Mucosa of stomach (tissue), 1 donor: ENCODE results near the gene DNALI1.
"Not testable (repeated sequence)": the region's sequence is repeated elsewhere in the genome, so short reads cannot be mapped to it uniquely, and the experiment has no call there.

Experiments used
- H3K27me3 ChIP-seq: one replicate; pipeline ENCODE4 v1.7.0; 2013; ENCODE audit warnings: mild to moderate bottlenecking, low read length; ENCODE audit not compliant: control insufficient read depth, insufficient read depth
- H3K36me3 ChIP-seq: one replicate; pipeline ENCODE4 v1.7.0; 2013; ENCODE audit warnings: low read length; ENCODE audit not compliant: control insufficient read depth, insufficient read depth
- H3K4me1 ChIP-seq: one replicate; pipeline ENCODE4 v1.7.0; 2013; ENCODE audit warnings: mild to moderate bottlenecking, low read length; ENCODE audit not compliant: control insufficient read depth, insufficient read depth
- H3K4me3 ChIP-seq: one replicate; pipeline ENCODE4 v1.7.0; 2013; ENCODE audit warnings: low read length
- H3K9ac ChIP-seq: one replicate; pipeline ENCODE4 v1.7.0; 2013; ENCODE audit warnings: mild to moderate bottlenecking, low read length, moderate library complexity
- H3K9me3 ChIP-seq: one replicate; pipeline ENCODE4 v1.7.0; 2013; ENCODE audit warnings: mild to moderate bottlenecking, low read length, moderate library complexity; ENCODE audit not compliant: control insufficient read depth
- donor health status: Pancreatic carcinoma.

Gene DNALI1

GRCh38 chr1:37533317-37534093, 23.2 kb upstream of the DNALI1 start:
- H3K4me3 ChIP-seq = no peak overlapping the region
- no peaks in the 10 kb centered on the region for H3K36me3 ChIP-seq
- no peak overlapping the region for H3K9ac ChIP-seq
- no peaks in the 10 kb centered on the region for H3K9me3 ChIP-seq
- peaks cover 14% of the 10 kb centered on the region for H3K4me1 ChIP-seq
- no peaks in the 10 kb centered on the region for H3K27me3 ChIP-seq

GRCh38 chr1:37537378-37537777, 19.4 kb upstream of the DNALI1 start:
- peaks cover 14% of the 10 kb centered on the region for H3K4me1 ChIP-seq
- no peaks in the 10 kb centered on the region for H3K9me3 ChIP-seq
- H3K4me3 ChIP-seq = no peak overlapping the region
- no peaks in the 10 kb centered on the region for H3K36me3 ChIP-seq
- no peak overlapping the region for H3K9ac ChIP-seq
- no peaks in the 10 kb centered on the region for H3K27me3 ChIP-seq

- not testable (repeated sequence) for H3K9ac ChIP-seq, H3K4me1 ChIP-seq, H3K9me3 ChIP-seq, H3K36me3 ChIP-seq, H3K27me3 ChIP-seq, H3K4me3 ChIP-seq
Measured at GRCh38 chr1:37539154-37539553, 17.6 kb upstream of the DNALI1 start.

- Histone ChIP-seq H3K9ac (no peak overlapping the region), H3K36me3 (peaks cover 5% of the 10 kb centered on the region), H3K4me1 (no peaks in the 10 kb centered on the region), H3K4me3 (no peak overlapping the region), H3K27me3 (no peaks in the 10 kb centered on the region), H3K9me3 (no peaks in the 10 kb centered on the region)
Measured at GRCh38 chr1:37540036-37540785, 16.5 kb upstream of the DNALI1 start.

- no peak overlapping the region for H3K4me3 ChIP-seq
- peaks cover 5% of the 10 kb centered on the region for H3K36me3 ChIP-seq
- H3K9me3 ChIP-seq = no peaks in the 10 kb centered on the region
- no peaks in the 10 kb centered on the region for H3K4me1 ChIP-seq
- no peak overlapping the region for H3K9ac ChIP-seq
- no peaks in the 10 kb centered on the region for H3K27me3 ChIP-seq
Measured at GRCh38 chr1:37544530-37544929, 12.2 kb upstream of the DNALI1 start.

GRCh38 chr1:37545019-37545418, 11.7 kb upstream of the DNALI1 start:
- no peaks in the 10 kb centered on the region for H3K4me1 ChIP-seq
- peaks cover 5% of the 10 kb centered on the region for H3K36me3 ChIP-seq
- H3K27me3 ChIP-seq = no peaks in the 10 kb centered on the region
- H3K9me3 ChIP-seq = no peaks in the 10 kb centered on the region
- no peak overlapping the region for H3K4me3 ChIP-seq
- no peak overlapping the region for H3K9ac ChIP-seq

GRCh38 chr1:37549341-37549740, 7.4 kb upstream of the DNALI1 start:
- H3K27me3 ChIP-seq = no peaks in the 10 kb centered on the region
- H3K4me1 ChIP-seq = peaks cover 10% of the 10 kb centered on the region
- H3K36me3 ChIP-seq = peaks cover 5% of the 10 kb centered on the region
- H3K9ac ChIP-seq = no peak overlapping the region
- H3K4me3 ChIP-seq = no peak overlapping the region
- H3K9me3 ChIP-seq = no peaks in the 10 kb centered on the region

GRCh38 chr1:37553598-37553926, 3.2 kb upstream of the DNALI1 start:
- H3K36me3 ChIP-seq = no peaks in the 10 kb centered on the region
- no peaks in the 10 kb centered on the region for H3K9me3 ChIP-seq
- H3K27me3 ChIP-seq = no peaks in the 10 kb centered on the region
- peak overlapping the region; percentile 90 for H3K9ac ChIP-seq
- peaks cover 16% of the 10 kb centered on the region for H3K4me1 ChIP-seq
- H3K4me3 ChIP-seq = peak overlapping the region; percentile 78

GRCh38 chr1:37553927-37554808, 2.6 kb upstream of the DNALI1 start, which contains the start of gene SNIP1:
Gene SNIP1 (minus strand): TSS chr1:37554293. CDS start chr1:37554229, 64 bp downstream.
- Histone ChIP-seq H3K4me3 (peak within 1 kb of the TSS; percentile 78), H3K4me1 (peaks cover 16% of the 10 kb centered on the region), H3K9me3 (no peaks in the 10 kb centered on the region), H3K27me3 (no peaks in the 10 kb centered on the region), H3K36me3 (no peaks in the 10 kb centered on the region), H3K9ac (peak within 1 kb of the TSS; percentile 90)

GRCh38 chr1:37557402-37557801, 662 bp downstream of the DNALI1 start:
- Histone ChIP-seq H3K4me3 (peak overlapping the region; percentile 39), H3K9me3 (no peaks in the 10 kb centered on the region), H3K4me1 (peaks cover 16% of the 10 kb centered on the region), H3K27me3 (no peaks in the 10 kb centered on the region), H3K9ac (peak overlapping the region; percentile 63), H3K36me3 (no peaks in the 10 kb centered on the region)

GRCh38 chr1:37558411-37558810, 1.7 kb downstream of the DNALI1 start:
- H3K9ac ChIP-seq = no peak overlapping the region
- H3K36me3 ChIP-seq = no peaks in the 10 kb centered on the region
- no peak overlapping the region for H3K4me3 ChIP-seq
- no peaks in the 10 kb centered on the region for H3K9me3 ChIP-seq
- H3K27me3 ChIP-seq = no peaks in the 10 kb centered on the region
- H3K4me1 ChIP-seq = peaks cover 6% of the 10 kb centered on the region

- Histone ChIP-seq H3K9ac (no peak overlapping the region), H3K4me1 (peaks cover 6% of the 10 kb centered on the region), H3K36me3 (no peaks in the 10 kb centered on the region), H3K9me3 (no peaks in the 10 kb centered on the region), H3K4me3 (no peak overlapping the region), H3K27me3 (no peaks in the 10 kb centered on the region)
Measured at GRCh38 chr1:37559080-37559479, 2.3 kb downstream of the DNALI1 start.
